Epithelial cell of esophagus (primary cell): Measurements from ENCODE around the gene CNTNAP2.

Source experiments
- DNase-seq: peaks from one replicate; pipeline ENCODE4 v3.0.0; 2010; ENCODE audit warnings: low read depth
- H3K4me3 ChIP-seq: 2 replicates; pipeline ENCODE4 v1.5.1; 2011; ENCODE audit warnings: mild to moderate bottlenecking, low read length, control low read depth
- TF ChIP-seq, protein P1 (sequence below): IDR thresholded peaks from 2 replicates; pipeline ENCODE4 v1.5.1; 2011; ENCODE audit warnings: low read depth, mild to moderate bottlenecking, low read length, control low read depth, inconsistent platforms; ENCODE audit not compliant: insufficient read depth; ENCODE audit errors: missing control alignments

CNTNAP2 gene

GRCh38 chr7:146123715-146124114 lies 7.1 kb downstream of the CNTNAP2 start:
- DNase-seq: no peak
- TF ChIP-seq, protein P1, sequence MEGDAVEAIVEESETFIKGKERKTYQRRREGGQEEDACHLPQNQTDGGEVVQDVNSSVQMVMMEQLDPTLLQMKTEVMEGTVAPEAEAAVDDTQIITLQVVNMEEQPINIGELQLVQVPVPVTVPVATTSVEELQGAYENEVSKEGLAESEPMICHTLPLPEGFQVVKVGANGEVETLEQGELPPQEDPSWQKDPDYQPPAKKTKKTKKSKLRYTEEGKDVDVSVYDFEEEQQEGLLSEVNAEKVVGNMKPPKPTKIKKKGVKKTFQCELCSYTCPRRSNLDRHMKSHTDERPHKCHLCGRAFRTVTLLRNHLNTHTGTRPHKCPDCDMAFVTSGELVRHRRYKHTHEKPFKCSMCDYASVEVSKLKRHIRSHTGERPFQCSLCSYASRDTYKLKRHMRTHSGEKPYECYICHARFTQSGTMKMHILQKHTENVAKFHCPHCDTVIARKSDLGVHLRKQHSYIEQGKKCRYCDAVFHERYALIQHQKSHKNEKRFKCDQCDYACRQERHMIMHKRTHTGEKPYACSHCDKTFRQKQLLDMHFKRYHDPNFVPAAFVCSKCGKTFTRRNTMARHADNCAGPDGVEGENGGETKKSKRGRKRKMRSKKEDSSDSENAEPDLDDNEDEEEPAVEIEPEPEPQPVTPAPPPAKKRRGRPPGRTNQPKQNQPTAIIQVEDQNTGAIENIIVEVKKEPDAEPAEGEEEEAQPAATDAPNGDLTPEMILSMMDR: no peak
- no peak overlapping the region for H3K4me3 ChIP-seq

GRCh38 chr7:146126767-146127509 lies 10.3 kb downstream of the CNTNAP2 start:
- no peak overlapping the region for H3K4me3 ChIP-seq
- no peak for DNase-seq
- TF ChIP-seq, protein P1: no peak

DNA sequence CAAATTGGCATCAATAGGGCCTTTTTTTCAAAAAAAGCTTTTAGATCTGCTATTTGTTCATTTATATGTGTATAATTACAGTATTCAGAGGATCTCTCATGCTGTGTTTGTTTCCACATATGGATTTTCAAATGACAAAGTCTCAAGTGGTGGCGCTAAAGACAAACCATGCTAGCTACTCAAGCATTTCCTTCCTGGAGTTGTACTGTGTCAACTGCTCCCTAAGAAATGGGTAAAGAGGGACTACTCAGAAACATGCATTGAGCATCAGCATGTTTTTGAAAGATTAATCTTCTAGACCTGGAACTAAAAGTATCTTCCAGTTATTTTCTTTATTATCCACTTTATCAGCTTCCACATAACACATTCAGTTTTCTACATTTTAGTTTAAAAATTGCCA lies 12.7 kb downstream of the CNTNAP2 start:
- TF ChIP-seq, protein P1: no peak
- H3K4me3 ChIP-seq: no peak overlapping the region
- DNase-seq: no peak

- TF ChIP-seq, protein P1: no peak
- no peak overlapping the region for H3K4me3 ChIP-seq
- no peak for DNase-seq
These were observed 13.4 kb downstream of the CNTNAP2 start for GRCh38 chr7:146129997-146130396.

GRCh38 chr7:146131701-146132100 lies 15.1 kb downstream of the CNTNAP2 start:
- no peak for DNase-seq
- TF ChIP-seq, protein P1: no peak
- no peak overlapping the region for H3K4me3 ChIP-seq

DNA sequence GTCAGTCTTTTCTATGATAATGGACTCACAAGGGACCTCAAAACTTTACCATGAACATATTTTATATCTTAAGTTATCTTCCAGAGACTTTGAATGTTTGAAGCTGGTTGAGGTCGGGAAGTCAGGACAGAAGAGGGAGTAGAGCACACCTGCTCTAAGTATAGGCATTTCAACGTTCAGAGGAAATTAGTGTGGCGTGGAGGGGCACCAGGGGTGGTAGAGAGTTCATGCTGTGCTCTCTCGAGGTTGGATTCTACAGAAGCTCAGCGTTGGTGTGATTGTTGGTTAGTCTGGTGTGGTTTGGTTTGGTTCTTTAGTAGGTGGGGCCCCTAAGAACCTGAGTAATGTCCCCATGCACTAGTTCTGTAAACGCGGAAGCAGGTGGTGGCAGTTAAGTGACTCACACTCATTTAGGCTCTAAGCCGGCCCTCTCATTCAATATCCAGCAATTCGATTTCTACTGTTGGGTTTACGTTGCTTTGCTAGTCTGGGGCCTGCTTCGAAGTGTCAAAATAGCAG lies 19.8 kb downstream of the CNTNAP2 start:
- no peak for DNase-seq
- TF ChIP-seq, protein P1: no peak
- no peak overlapping the region for H3K4me3 ChIP-seq

- no peak overlapping the region for H3K4me3 ChIP-seq
- TF ChIP-seq, protein P1: no peak
- no peak for DNase-seq
These were observed 22.3 kb downstream of the CNTNAP2 start for GRCh38 chr7:146138926-146139325.
